Activated T-cell treated with anti-CD3 and anti-CD28 coated beads for 48 hours (primary cell): Measurements from ENCODE around the gene MBOAT7.
A peak's percentile ranks its signal among the peaks of the same experiment; 100 is the strongest.
"Not testable (repeated sequence)": the region's sequence is repeated elsewhere in the genome, so short reads cannot be mapped to it uniquely, and the experiment has no call there.

Experiments used
- DNase-seq: peaks from one replicate; pipeline ENCODE4 v3.0.0-alpha.2; 2020; ENCODE audit warnings: low read depth

Gene MBOAT7

DNA sequence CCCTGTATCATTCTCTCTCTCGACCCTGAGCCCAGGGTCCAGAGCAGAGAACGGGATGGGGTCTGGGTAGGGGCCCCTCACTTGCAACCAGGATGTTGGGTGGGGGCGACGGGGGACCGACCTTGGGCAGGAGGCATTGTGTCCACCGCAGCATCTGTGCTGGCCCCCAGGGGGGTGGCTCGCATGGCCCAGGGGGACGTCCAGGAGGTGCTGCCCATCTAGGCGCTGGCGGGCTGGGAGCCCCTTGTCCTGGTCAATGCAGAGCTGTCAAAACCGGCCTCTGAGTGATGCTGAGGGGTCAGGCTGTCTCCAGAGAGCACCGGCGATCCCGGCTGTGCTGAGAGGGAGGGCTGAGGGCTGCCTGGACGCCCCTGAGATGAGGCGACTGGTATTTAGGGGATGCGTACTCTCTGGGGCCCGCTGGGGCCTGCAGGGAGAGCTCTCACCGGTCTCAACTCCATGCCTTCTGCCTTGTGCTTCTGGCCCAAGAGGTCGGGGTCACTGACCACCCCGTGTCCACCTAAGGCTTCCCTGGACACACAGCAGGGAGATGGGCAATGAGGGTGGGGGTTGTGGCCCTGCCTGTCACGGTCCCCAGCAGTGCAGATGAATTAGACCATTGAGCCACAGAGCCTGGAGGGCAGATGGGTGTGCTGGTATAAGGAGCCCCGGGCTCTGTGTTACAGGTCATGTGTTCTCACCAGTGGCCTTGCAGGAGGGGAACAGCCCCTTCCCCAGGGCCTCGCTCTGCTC, 19.9 kb upstream of the MBOAT7 start:
- peak; percentile 41 for DNase-seq

DNA sequence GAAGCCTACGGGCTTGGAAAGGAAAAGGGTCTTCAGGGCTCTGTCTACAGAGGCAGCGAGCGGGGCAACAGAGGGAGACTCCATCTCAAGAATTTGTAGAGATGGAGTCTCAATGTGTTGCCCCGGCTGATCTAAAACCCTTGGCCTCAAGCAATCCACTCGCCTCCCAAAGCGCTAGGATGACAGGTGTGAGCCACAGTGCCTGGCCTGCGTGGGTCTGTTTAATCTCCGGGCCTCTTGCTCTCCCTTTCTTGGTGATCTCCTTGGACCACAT, 19.3 kb upstream of the MBOAT7 start:
- DNase-seq: no peak

DNA sequence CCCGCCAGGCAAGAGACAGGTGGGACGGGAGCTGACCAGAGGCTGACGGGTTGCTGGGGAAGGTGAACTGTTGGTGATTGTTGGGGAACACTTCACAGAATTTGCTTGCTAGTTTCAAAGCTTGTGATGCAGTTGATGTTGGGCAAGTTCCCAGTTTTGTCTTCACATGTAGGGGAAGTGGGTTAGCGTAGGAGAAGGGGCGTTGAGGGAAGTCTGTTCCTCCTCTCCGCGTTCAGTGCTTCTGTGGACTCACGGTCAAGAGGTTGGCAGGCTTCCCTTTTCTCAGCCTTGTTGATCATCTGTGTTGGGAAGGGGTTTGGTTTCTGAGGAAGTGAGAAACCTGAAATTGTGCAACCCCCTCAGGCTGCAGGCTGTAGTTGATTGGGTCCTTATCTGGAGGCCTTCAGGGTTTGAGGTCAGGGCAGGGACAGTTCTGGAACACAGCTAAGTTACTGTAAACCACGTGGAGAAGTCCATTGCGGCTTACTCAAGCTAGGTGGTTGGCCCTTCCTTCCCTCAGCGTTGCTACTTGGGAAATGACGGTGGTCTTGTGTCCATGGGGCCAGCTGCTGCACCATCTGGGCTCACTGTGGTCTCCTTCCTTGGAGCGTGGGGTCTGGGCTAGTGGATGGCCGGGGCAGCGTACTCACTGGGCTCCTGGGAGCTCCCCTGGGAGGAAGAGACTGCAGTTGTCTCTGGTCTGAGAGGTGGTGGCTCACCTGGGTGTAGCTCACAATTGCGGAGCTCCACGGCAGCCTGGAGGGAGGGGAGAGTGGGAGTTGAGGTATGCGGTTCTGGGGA, 18.8 kb upstream of the MBOAT7 start:
- DNase-seq: peak; percentile 62

DNA sequence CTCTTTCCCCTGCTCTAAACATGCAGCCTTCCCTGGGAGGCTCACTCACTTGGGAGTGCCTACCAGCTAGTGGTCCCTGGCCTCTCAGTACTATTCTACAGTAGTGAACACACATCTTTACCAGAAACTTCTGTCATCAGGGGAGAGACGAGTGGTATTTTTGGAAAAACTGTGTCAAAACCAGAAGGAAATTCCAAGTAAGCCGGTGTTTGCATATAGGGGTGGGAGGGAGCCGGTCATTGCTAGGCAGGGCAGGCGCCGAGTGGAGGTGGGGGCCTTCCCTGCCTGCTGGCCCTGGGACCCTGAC, 18.2 kb upstream of the MBOAT7 start:
- no peak for DNase-seq

DNA sequence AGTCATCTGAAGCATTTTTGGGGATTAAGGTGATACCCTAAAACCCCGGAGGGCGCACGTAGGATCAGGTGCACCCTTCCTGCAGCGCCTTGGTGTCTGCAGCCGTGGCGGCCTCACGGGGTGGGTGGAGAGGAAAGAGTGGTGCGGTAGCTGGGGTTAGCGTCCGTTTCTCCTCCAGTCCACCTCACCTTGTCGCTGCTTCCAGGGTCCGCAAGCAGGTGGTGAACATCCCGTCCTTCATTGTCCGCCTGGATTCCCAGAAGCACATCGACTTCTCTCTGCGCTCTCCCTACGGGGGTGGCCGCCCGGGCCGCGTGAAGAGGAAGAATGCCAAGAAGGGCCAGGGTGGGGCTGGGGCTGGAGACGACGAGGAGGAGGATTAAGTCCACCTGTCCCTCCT, 17.8 kb upstream of the MBOAT7 start:
- DNase-seq: not testable (repeated sequence)

DNA sequence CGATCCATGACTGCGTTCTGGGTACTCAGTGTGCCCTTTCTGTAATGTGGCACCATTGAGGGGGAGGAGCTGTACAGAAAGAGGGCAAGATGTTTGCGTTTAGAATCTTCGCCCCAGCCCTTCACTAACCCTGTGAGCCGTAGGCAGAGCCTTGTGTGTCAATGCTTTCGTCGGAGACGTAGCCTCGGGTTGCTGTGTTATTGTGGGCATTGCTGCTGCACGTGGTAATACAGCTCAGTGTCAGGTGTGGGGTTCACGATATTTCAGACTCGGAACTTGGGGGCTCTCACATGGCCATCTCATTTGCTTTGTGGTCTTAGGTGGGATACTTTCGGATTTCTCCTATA, 17.4 kb upstream of the MBOAT7 start:
- no peak for DNase-seq

DNA sequence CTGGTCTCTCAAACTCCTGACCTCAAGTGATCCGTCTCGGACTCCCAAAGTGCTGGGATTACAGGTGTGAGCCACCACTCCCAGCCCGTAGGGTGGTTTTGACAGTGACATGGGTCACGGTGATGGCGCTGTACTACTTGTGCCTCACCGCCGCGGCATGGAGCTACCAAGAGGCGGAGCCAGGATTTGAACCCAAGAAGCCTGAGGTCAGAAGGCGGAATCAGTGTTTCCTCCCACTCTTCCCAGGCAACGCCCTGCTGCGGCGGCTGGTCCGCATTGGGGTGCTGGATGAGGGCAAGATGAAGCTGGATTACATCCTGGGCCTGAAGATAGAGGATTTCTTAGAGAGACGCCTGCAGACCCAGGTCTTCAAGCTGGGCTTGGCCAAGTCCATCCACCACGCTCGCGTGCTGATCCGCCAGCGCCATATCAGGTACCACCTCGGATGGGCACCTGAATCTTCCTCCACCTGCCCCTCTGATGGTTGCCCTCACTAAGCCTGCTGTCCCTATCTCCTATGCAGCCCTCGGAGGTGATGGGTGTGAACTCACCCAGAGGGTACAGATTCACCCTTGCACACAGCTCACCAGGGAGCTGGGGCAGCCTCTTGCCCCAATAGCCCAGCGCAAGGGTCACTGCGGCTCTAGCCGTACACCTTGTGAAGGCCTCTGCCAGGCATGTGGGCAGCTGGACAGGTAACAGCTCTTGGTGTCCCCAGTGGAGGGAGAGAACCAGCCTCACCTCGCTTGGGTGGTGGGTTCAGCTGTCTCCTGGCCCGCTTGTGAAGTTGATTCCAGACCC, 16.9 kb upstream of the MBOAT7 start:
- no peak for DNase-seq

DNA sequence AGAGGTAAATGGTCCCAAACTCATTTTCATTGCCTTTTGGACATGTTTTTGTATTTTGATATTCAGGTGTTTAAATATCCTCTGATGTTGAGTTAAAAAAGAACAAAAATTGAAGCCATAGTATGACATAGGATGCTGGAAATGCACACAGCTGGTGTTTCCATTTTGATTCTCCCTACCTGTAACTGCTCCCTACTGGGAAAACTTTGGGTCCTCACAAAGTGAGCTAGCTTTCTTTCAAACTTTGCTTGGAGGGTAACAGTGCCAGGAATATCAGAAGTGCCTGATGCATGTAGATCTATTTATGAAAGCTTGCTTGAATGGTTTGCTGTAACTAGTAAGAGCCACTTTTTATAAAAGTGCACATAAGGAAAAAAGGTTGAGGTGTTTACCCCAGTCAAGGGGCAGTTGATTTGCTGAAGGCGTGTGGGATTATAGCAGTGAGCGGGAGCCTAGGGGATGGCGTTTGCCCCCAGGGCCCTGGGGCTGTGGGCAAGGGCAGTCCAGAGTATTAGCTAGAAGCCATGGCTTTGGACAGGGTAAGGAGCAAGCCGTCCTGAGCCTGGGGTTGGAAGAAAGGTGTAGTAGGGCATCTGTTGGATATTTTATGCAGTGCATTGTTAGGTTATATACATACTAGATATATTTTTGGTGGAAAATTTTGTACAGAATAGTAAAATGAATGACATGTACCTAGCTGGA, 15.5 kb upstream of the MBOAT7 start:
- no peak for DNase-seq

DNA sequence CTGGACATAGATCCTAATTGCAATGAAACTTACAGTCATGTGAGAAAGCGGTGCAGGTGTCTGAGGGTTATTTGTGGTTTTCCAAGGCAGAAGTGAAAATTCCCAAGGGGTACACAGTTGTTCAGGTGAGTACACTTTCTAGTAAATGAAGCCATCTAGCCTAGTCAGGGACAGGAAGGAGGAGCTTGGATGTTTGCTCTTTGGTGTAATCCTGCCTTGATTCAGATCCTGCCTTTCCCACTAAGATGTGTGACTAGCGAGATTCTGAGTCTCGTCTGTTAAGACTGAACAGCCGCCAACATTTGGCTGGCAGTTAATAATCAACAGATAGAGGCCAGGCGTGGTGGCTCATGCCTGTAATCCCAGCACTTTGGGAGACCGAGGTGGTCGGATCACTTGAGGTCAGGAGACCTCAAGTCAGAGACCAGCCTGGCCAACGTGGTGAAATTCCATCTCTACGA, 13.8 kb upstream of the MBOAT7 start:
- DNase-seq: no peak

DNA sequence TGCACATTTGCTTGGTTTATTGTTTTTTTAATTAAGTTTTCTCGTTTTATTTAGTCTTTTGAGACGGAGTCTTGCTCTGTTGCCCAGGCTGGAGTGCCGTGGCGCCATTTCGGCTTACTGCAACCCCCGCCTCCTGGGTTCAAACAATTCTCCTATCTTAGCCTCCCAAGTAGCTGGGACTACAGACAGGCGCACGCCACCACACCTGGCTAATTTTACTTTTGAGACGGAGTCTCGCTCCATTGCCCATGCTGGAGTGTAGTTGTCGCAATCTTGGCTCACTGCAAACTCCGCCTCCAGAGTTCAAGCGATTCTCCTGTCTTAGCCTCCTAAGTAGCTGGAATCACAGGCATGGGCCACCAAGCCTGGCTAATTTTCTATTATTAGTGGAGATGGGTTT, 12.6 kb upstream of the MBOAT7 start:
- no peak for DNase-seq

DNA sequence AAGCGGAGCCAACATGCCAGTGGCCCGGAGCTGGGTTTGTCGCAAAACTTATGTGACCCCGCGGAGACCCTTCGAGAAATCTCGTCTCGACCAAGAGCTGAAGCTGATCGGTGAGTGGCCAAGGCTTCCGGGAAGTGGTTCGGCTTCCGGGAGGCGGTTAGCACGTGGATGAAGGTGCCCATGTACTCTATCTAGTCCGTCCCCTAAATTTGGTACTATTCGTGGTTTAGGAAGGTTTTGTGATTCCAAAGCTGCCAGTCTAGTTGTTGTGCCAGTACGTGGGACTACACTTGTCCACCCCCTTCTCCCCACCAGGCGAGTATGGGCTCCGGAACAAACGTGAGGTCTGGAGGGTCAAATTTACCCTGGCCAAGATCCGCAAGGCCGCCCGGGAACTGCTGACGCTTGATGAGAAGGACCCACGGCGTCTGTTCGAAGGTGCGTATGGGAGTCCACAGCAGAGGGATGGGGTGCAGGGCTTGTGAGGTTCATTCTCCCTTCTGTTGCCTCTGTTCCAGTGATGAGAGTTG, 11.9 kb upstream of the MBOAT7 start:
- DNase-seq: no peak

DNA sequence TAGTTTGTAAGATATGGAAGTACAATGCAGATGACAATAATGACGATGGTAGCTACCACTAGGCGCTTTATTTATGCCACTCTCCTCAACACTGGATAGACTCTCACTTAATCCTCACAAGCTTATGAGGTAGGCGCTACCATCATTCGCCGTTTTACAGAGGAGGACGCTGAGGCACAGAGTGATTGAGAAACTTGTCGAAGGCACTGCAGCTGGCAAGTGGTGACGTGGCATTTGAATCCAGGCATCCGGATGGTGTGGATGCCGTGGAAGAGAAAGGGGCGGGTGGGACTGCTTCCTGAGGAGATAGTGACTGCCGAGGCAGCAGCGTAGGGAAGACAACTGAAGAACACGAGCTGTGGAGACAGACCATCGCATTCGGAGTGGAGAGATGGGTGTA, 10.0 kb upstream of the MBOAT7 start:
- no peak for DNase-seq

DNA sequence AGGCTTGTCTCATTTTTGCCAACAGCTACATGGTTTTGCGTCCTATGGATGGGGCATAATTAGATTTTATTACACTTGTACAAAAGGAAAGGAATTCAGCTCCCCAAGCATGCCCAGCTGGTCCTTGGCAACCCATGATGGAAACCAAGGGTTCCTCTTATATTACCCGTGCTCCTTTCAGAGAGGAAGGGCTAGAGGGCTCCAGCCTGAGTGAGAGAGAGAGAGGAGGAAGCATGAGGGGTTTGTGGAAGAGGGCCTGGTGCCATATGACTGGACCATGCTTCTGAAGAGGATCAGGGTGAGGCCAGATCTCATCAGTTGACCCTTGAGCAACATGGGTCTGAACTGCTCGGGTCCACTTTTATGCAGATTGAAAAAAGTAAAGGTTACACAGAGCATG, 7.7 kb upstream of the MBOAT7 start:
- DNase-seq: no peak

DNA sequence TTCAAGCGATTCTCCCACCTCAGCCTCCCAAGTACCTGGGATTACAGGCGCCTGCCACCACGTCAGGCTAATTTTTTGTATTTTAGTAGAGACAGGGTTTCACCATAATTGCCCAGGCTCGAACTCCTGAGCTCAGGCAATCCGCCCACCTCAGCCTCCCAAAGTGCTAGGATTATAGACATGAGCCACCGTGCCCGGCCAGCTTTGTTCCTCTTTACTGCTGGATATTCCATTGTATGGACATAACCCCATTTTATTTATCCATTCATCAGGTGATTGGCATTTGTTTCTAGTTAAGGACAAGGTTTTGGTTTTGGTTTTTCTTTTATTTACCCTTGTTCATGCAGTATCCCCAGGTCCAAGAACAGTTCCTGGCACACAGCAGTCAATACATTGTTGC, 7.2 kb upstream of the MBOAT7 start:
- DNase-seq: no peak

DNA sequence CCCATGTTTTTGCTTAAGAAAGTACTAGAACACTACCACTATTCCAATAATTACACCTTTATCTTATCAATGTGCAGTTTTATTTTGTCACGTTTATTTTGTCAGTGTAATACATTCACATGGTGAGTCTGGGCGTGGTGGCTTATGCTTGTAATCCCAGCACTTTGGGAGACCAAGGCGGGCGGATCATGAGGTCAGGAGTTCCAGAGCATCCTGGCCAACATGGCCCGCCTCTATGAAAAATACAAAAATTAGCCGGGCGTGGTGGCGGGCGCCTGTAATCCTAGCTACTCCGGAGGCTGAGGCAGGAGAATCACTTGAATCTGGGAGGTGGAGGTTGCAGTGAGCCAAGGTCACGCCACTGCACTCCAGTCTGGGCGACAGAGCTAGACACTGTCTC, 5.1 kb upstream of the MBOAT7 start:
- not testable (repeated sequence) for DNase-seq

DNA sequence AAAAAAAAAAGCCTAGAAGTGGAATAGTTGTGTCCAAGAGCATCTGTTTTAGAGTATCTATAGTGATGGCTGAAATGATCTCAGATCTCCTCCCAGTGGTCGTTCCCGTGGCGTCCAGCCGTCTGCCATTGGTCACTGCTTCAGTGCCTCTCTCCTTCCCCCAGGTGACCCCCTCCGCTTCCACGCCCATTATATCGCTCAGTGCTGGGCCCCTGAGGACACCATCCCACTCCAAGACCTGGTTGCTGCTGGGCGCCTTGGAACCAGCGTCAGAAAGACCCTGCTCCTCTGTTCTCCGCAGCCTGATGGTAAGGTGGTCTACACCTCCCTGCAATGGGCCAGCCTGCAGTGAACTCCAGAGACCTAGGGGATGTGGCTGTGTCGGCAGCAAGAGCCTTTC, 3.6 kb upstream of the MBOAT7 start:
- DNase-seq: no peak

DNA sequence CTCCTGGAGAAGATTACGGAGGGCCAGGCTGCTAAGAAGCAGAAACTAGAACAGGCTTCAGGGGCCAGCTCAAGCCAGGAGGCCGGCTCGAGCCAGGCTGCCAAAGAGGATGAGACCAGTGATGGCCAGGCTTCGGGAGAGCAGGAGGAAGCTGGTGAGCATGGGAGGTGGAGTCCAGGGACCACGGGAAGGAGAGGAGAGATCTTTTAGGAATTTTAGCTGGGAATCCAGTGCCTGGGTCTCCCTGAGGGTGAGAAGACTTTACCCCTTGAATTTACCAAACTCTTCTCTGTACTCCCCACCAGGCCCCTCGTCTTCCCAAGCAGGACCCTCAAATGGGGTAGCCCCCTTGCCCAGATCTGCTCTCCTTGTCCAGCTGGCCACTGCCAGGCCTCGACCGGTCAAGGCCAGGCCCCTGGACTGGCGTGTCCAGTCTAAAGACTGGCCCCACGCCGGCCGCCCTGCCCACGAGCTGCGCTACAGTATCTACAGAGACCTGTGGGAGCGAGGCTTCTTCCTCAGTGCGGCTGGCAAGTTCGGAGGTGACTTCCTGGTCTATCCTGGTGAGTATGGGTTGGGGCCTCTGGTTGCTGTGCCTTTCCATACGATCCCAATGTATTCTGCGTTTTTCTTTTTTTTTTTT, 2.6 kb upstream of the MBOAT7 start:
- DNase-seq: no peak

DNA sequence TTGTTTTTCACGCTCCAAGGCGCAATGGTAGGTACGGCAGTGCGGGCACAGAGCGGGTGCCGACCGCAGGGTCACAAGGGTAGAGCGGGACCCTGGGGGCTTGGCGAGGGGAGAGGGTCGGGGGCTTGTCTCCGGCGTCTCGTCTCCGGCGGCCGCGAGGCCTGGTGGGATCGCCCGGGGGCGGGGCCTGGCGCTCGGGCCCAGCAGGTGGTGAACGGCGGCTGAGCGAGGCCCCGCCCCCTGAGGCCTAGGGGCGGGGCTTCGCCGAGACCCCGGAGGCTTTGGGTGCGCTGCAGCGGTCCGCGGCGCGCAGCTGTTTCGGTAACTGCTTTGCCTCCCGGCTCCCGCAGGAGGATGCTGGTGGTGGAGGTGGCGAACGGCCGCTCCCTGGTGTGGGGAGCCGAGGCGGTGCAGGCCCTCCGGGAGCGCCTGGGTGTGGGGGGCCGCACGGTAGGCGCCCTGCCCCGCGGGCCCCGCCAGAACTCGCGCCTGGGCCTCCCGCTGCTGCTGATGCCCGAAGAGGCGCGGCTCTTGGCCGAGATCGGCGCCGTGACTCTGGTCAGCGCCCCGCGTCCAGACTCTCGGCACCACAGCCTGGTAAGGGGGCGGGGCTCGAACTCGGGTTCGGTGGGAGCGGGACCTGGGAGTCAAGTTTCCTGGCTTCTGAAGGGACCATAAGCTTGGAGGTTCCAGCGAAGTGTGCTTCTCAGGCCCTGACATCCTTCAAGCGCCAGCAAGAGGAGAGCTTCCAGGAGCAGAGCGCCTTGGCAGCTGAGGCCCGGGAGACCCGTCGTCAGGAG, 1.8 kb upstream of the MBOAT7 start, which contains the start of gene TSEN34:
TSS of gene TSEN34 (plus strand) at position 298 of the 800 bp plus-strand sequence. CDS start at position 355, 57 bp downstream.
- peak; percentile 88 for DNase-seq

DNA sequence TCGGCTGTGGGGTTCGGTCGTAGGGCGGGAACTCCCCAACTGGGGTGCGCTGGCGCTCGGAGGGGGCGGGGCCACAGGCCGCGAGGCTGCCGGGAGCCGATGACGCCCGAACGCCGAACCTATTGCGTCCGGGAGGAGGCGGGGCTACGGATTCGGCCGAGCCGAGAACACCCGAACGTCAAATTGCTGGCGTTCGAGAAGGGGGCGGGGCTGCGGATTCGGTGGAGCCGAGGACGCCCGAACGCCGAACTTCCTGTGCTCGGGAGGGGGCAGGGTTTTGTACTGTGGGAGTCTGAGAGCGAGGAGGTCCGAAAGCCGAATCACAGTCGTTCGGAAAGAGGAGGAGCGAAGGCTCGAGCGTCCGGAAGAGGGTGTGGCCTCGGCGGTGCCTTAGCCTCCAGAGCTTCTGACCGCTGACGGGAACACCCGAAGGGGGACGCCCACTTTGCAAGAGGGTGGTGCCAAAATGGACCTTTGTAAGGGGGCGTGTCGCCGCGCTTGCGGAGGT, 1.2 kb upstream of the MBOAT7 start:
- peak; percentile 100 for DNase-seq

DNA sequence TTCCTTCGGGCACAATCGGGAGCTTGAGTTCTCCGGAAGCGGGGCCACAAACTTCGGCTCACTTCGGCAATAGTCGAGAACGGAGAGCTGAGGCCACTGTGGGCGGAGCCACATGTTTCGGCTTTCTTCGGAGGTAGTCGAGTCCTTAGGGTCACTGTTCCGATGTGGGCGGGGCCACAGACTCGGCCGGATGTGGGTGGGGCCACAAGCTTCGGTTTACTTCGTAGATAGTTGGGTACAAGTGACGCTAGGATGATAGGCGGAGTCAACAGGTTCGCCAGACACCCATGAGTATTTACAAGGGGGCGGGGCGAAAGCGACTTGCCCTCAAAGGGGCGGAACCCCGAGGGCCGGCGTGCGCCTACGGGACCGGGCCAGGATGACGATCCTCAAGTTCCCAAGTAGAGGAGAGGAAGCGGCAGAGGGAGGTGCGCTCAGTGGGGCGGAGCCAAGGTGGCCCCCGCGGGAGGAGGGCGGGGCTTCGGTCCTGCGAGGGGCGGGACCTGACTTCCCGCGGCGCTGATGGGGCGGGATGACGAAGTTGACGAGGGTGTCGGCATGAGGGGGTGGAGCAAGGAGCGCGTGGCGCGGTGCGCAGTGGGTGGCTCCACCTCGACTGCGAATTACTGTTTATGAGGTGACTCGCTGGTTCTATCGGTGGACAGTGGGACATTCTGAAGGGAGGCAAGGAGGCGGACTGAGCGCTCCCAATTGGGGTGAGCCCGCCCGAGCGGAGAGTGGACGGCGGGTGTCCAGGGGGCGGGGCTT, 539 bp upstream of the MBOAT7 start:
- peak; percentile 100 for DNase-seq
